ENCODE data around the gene SLC47A1.

GRCh38 chr17:19619705-19620325 is 86.2 kb downstream of the SLC47A1 start:
- no peak for TF ChIP-seq CTCF (IDR thresholded peaks at IDR 0.05)
- TF ChIP-seq POLR2A (IDR thresholded peaks at IDR 0.05) = no peak

Measured in vagina (tissue), 2 donors.